ENCODE measurements around the gene RNF186. TPM values are rescaled to one million over a fixed set of nuclear protein-coding genes. Genes with fewer than 3 reads are reported as not detected.
"Not testable (repeated sequence)": the region's sequence is repeated elsewhere in the genome, so short reads cannot be mapped to it uniquely, and the experiment has no call there.

Gene RNF186
- total and polyA plus RNA-seq, 10 donors = 0.07 TPM; not detected in 9

- Histone ChIP-seq H3K27me3 (replicated peaks in 1 of 7) (peaks cover 0 to 28% (median 0%) of the 10 kb centered on the region in 7 donors), H3K27ac (no peak overlapping the region), H3K36me3 (no peaks in the 10 kb centered on the region), H3K9me3 (peaks cover 0 to 15% (median 8%) of the 10 kb centered on the region in 8 donors), H3K4me3 (no peak overlapping the region), H3K4me1 (no peaks in the 10 kb centered on the region)
- DNase-seq = no peak
- intact Hi-C loops (cut with DNase I; ENCODE audit: low total_unique reads) = no loop called here
- TF ChIP-seq POLR2A (IDR thresholded peaks at IDR 0.05) (no peak), POLR2AphosphoS5 (IDR thresholded peaks at IDR 0.05) (no peak)
- TF ChIP-seq, protein P1, sequence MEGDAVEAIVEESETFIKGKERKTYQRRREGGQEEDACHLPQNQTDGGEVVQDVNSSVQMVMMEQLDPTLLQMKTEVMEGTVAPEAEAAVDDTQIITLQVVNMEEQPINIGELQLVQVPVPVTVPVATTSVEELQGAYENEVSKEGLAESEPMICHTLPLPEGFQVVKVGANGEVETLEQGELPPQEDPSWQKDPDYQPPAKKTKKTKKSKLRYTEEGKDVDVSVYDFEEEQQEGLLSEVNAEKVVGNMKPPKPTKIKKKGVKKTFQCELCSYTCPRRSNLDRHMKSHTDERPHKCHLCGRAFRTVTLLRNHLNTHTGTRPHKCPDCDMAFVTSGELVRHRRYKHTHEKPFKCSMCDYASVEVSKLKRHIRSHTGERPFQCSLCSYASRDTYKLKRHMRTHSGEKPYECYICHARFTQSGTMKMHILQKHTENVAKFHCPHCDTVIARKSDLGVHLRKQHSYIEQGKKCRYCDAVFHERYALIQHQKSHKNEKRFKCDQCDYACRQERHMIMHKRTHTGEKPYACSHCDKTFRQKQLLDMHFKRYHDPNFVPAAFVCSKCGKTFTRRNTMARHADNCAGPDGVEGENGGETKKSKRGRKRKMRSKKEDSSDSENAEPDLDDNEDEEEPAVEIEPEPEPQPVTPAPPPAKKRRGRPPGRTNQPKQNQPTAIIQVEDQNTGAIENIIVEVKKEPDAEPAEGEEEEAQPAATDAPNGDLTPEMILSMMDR (IDR thresholded peaks at IDR 0.05 in 8 of 11, conservative IDR thresholded peaks at IDR 0.05 in 3 of 11) = no peak
- WGBS, 5 donors = 3 to 8% (median 6%) methylated on average over 5 of the region's 5 CpGs
Observed at GRCh38 chr1:19858893-19859292, 43.8 kb upstream of the RNF186 start.

DNA sequence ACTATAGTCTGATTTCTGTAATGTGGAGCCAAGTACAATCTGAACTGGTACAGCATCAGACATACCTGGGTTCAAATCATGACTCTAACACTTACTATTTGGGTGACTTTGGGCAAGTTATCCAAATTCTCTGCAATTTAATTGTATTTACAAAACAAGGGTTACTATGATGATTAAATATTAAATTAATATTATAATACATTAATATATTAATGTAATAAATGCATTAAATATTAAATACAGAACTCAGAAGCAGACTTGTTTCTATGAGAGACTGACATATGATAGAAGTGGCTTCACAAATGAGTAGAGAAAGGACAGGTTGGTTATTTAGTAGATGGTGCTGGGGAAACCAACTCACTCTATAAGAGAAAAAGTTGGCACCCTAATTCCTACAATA, 39.8 kb upstream of the RNF186 start:
- Histone ChIP-seq H3K27ac (no peak overlapping the region), H3K36me3 (no peaks in the 10 kb centered on the region), H3K4me1 (no peaks in the 10 kb centered on the region), H3K9me3 (no peaks in the 10 kb centered on the region), H3K4me3 (no peak overlapping the region), H3K27me3 (replicated peaks in 1 of 7) (peaks cover 0 to 11% (median 0%) of the 10 kb centered on the region in 7 donors)
- no peak for DNase-seq
- TF ChIP-seq POLR2A (IDR thresholded peaks at IDR 0.05) (no peak), POLR2AphosphoS5 (IDR thresholded peaks at IDR 0.05) (no peak)
- TF ChIP-seq, protein P1 (IDR thresholded peaks at IDR 0.05 in 8 of 11, conservative IDR thresholded peaks at IDR 0.05 in 3 of 11) = no peak
- intact Hi-C loops (cut with DNase I; ENCODE audit: low total_unique reads) = no loop called here

DNA sequence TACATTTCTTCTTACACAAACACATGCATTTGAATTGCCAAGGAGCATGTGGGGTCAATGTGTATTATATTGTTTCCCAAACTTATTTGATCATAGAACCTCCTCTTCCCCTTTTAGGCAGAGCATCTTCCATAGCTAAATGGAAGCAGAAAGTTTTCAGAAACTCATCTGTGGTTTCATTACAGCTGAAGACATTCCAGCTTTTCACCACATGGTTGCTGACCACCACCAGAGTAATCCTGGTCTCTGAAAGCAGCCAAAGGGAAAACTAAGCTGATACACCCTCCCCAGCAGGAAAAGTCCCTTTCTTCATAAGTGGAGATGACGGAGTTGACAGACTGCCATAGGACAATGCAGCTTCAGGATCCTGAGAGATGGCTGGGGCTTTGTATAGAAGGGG, 37.0 kb upstream of the RNF186 start:
- Histone ChIP-seq H3K4me3 (no peak overlapping the region), H3K27ac (no peak overlapping the region), H3K27me3 (replicated peaks in 1 of 7) (no peaks in the 10 kb centered on the region), H3K9me3 (no peaks in the 10 kb centered on the region), H3K36me3 (no peaks in the 10 kb centered on the region), H3K4me1 (no peaks in the 10 kb centered on the region)
- DNase-seq = no peak
- WGBS, 5 donors = 80 to 95% (median 87%) methylated on average over 1 of the region's 1 CpG
- intact Hi-C loops (cut with DNase I; ENCODE audit: low total_unique reads) = no loop called here
- TF ChIP-seq POLR2A (IDR thresholded peaks at IDR 0.05) = no peak

DNA sequence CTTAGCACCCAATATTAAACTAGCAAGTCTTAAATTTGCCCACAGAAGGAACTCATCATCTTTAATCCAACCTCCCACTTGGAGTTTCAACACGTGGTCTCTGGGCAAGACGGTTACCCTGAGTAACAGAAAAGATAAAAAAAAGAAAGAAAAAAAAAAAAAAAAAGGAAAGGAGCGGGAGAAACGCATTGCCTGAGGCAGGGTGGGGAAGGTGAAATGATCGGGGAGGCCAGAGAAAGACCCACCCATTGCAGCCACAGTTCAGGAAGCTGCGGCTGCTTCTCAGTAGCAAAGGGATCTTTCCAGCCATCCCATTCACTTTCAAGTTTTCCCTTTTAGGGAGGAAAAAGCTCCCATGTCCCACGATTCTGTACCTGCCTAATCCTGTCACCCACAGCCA, 35.1 kb upstream of the RNF186 start:
- TF ChIP-seq POLR2AphosphoS5 (IDR thresholded peaks at IDR 0.05) (no peak), POLR2A (IDR thresholded peaks at IDR 0.05) (no peak)
- TF ChIP-seq, protein P1 (IDR thresholded peaks at IDR 0.05 in 8 of 11, conservative IDR thresholded peaks at IDR 0.05 in 3 of 11) = no peak
- intact Hi-C loops (cut with DNase I; ENCODE audit: low total_unique reads) = no loop called here
- 49 to 57% (median 52%) methylated on average over 7 of the region's 7 CpGs for WGBS, 5 donors
- Histone ChIP-seq H3K9me3 (no peaks in the 10 kb centered on the region), H3K4me3 (no peak overlapping the region), H3K27me3 (replicated peaks in 1 of 7) (peaks cover 0 to 10% (median 0%) of the 10 kb centered on the region in 7 donors), H3K36me3 (no peaks in the 10 kb centered on the region), H3K4me1 (peaks cover 0 to 4% (median 1%) of the 10 kb centered on the region in 6 donors), H3K27ac (no peak overlapping the region)
- no peak for DNase-seq

DNA sequence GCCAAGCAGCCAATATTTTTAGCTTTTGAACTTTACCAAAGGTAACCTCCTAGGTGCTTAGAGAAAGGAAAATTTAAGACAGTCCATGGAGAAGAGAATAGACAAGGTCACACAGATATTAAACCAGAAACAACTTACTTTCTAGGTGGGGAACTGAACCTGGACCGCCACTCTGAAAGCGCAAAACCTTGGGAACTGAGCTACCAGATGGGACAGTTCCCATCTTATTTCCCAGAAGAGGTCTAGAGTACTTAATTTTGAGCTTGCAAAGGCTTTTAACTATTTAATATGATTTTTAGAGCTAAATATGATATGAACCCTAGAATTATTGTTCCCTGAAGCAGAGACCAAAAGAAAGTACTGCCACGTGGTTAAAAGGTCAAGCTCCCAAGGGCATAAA, 34.2 kb upstream of the RNF186 start:
- DNase-seq; H3K4me3 ChIP-seq; intact Hi-C loops (cut with DNase I; ENCODE audit: low total_unique reads); H3K36me3 ChIP-seq; H3K27ac ChIP-seq; H3K4me1 ChIP-seq; H3K9me3 ChIP-seq: not testable (repeated sequence)
- 70 to 80% (median 77%) methylated on average over 3 of the region's 3 CpGs for WGBS, 5 donors
- peaks cover 0 to 16% (median 0%) of the 10 kb centered on the region in 7 donors for H3K27me3 ChIP-seq (replicated peaks in 1 of 7)

DNA sequence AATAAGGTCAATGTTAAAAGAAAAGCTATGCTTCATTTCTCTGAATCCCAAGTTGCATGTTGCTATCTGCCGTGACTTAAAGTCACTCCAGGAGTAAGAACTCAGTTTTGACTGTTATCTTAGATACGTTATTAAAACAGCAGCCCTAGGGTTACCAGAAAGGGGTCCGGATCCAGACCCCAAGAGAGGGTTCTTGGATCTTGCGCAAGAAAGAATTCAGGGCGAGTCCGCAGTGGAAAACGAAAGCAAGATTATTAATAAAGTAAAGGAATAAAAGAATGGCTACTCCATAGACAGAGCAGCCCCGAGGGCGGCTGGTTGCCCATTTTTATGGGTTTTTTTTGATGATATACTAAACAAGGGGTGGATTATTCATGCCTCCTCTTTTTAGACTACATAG, 32.3 kb upstream of the RNF186 start:
- H3K9me3 ChIP-seq; DNase-seq; H3K4me1 ChIP-seq; H3K4me3 ChIP-seq; H3K36me3 ChIP-seq; H3K27ac ChIP-seq; intact Hi-C loops (cut with DNase I; ENCODE audit: low total_unique reads): not testable (repeated sequence)
- 82 to 93% (median 89%) methylated on average over 9 of the region's 9 CpGs for WGBS, 5 donors
- H3K27me3 ChIP-seq (replicated peaks in 1 of 7) = peaks cover 0 to 16% (median 0%) of the 10 kb centered on the region in 7 donors

Measured in spleen (tissue), 11 donors.